Progenitor cell of endocrine pancreas (in vitro differentiated cells): Measurements from ENCODE around the gene CTPS2. TPM values are rescaled to one million over a fixed set of nuclear protein-coding genes. Genes with fewer than 3 reads are reported as not detected.

Experiments used
- DNase-seq: peaks from one replicate; pipeline ENCODE4 v3.0.0; 2021; ENCODE audit warnings: low spot score; ENCODE audit not compliant: unreplicated experiment
- H3K27ac Mint-ChIP-seq: 2 replicates; pipeline ENCODE4 v1.8.0; 2021; ENCODE audit warnings: mild to moderate bottlenecking, moderate library complexity, mixed read lengths
- H3K27me3 Mint-ChIP-seq: 2 replicates; pipeline ENCODE4 v1.8.0; 2021; ENCODE audit warnings: mixed read lengths
- H3K36me3 Mint-ChIP-seq: 2 replicates; pipeline ENCODE4 v1.8.0; 2022; ENCODE audit warnings: mixed read lengths; ENCODE audit not compliant: insufficient read depth
- H3K4me1 Mint-ChIP-seq: 2 replicates; pipeline ENCODE4 v1.8.0; 2021; ENCODE audit warnings: low read depth, mixed read lengths
- H3K4me3 Mint-ChIP-seq: 2 replicates; pipeline ENCODE4 v1.8.0; 2021; ENCODE audit warnings: low read depth, mild to moderate bottlenecking, moderate library complexity, mixed read lengths
- H3K9me3 Mint-ChIP-seq: 2 replicates; pipeline ENCODE4 v1.8.0; 2021; ENCODE audit warnings: low read depth, mixed read lengths
- total RNA-seq: library from RNA; stranded (reverse); gene quantifications from 2 replicates; pipeline ENCODE4 v1.2.1, GENCODE V29; 2021
- TF ChIP-seq, protein P1 (sequence below): fragments of 200-600 bp; sonication (generic); IDR thresholded peaks from one replicate; pipeline ENCODE4 v1.5.0; 2021; ENCODE audit warnings: antibody characterized with exemption, mild to moderate bottlenecking; ENCODE audit not compliant: unreplicated experiment

CTPS2 gene
- total RNA-seq, 1 donor from 2014 or later = 111 TPM

DNA sequence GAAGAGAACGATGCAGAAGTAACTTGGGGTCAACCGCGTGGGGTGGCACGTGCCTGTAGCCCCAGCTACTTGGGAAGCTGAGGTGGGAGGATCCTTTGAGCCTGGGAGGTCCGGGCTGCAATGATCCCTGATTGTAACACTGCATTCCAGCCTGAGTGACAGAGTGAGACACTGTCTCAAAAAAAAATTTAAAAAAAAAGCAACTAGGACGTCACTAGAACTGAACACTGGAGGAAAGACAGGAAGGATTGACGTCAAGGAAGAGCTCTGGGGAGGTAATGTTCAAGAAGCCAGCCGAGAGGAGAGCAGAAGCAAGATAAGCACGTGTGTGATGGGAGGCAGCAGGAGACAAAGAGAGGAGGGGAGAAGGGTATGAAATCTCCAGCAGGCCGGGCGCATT is 33.8 kb downstream of the CTPS2 start:
- Mint-ChIP-seq H3K4me1 (no peaks in the 10 kb centered on the region), H3K27ac (peak overlapping the region; percentile 14), H3K36me3 (peaks cover 38% of the 10 kb centered on the region), H3K9me3 (no peaks in the 10 kb centered on the region), H3K27me3 (no peaks in the 10 kb centered on the region), H3K4me3 (no peak overlapping the region)
- TF ChIP-seq, protein P1, sequence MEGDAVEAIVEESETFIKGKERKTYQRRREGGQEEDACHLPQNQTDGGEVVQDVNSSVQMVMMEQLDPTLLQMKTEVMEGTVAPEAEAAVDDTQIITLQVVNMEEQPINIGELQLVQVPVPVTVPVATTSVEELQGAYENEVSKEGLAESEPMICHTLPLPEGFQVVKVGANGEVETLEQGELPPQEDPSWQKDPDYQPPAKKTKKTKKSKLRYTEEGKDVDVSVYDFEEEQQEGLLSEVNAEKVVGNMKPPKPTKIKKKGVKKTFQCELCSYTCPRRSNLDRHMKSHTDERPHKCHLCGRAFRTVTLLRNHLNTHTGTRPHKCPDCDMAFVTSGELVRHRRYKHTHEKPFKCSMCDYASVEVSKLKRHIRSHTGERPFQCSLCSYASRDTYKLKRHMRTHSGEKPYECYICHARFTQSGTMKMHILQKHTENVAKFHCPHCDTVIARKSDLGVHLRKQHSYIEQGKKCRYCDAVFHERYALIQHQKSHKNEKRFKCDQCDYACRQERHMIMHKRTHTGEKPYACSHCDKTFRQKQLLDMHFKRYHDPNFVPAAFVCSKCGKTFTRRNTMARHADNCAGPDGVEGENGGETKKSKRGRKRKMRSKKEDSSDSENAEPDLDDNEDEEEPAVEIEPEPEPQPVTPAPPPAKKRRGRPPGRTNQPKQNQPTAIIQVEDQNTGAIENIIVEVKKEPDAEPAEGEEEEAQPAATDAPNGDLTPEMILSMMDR = no peak
- no peak for DNase-seq

DNA sequence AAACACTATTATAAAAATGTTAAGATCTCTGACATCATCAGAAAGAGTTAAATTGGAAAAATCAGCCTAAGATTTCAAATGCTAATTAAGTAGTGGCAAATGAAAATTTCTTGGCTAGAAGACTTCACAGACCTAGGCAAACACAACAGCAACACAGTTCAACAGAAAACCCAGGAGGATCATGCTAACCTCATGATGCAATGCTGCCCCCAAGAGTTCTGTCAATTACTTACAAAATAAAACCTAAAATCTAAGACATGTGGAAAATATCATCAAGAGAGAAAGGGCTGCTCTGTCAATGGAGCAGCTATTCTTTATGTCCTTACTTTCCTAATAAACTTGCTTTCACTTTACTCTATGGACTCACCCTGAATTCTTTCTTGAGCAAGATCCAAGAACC is 41.5 kb downstream of the CTPS2 start:
- no peaks in the 10 kb centered on the region for H3K9me3 Mint-ChIP-seq
- DNase-seq = no peak
- H3K27me3 Mint-ChIP-seq = no peaks in the 10 kb centered on the region
- no peak overlapping the region for H3K27ac Mint-ChIP-seq
- no peak overlapping the region for H3K4me3 Mint-ChIP-seq
- TF ChIP-seq, protein P1 = peak; percentile 59
- peaks cover 2% of the 10 kb centered on the region for H3K4me1 Mint-ChIP-seq
- peaks cover 39% of the 10 kb centered on the region for H3K36me3 Mint-ChIP-seq

DNA sequence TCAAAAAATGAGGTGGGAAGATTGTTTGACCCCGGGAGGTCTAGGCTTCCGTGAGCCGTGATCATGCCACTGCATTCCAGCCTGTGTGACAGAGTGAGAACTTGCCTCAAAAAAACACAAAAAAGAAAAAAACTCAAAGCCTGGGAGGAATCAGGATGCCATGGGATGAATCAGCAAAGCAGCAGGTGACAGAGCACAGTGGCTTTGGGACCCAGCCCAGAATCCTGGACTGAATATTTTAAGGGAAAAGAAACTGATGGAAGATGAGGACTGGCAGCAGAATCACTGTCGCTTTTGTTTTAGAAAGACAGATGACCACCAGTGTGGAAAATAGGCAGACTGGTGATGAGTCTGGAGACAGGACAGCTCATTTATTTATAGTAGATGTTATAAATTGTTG is 45.9 kb downstream of the CTPS2 start:
- H3K36me3 Mint-ChIP-seq = peaks cover 43% of the 10 kb centered on the region
- H3K27ac Mint-ChIP-seq = peak overlapping the region; percentile 6
- DNase-seq = no peak

DNA sequence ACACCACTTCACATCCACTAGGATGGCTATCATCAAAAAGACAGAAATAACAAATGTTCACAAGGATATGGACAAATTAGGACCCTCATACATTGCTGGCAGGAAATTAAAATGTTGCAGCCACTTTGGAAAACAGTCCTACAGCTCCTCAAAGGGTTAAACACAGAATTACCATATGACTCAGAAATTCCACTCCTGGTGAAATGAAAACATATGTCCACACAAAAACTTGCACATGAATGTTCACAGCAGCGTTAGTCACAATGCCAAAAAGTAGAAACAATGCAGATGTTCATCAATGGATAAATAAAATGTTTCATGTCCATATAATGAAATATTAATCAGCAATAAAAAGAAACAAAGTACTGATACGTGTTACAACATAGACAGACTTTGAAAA is 47.4 kb downstream of the CTPS2 start:
- DNase-seq = no peak
- no peak overlapping the region for H3K27ac Mint-ChIP-seq
- no peak overlapping the region for H3K4me3 Mint-ChIP-seq
- TF ChIP-seq, protein P1 = no peak
- peaks cover 39% of the 10 kb centered on the region for H3K36me3 Mint-ChIP-seq
- no peaks in the 10 kb centered on the region for H3K9me3 Mint-ChIP-seq
- peaks cover 14% of the 10 kb centered on the region for H3K4me1 Mint-ChIP-seq
- H3K27me3 Mint-ChIP-seq = no peaks in the 10 kb centered on the region

More for the DNA sequence above, 45.9 kb downstream of the CTPS2 start:
- TF ChIP-seq, protein P1 = no peak
- H3K27me3 Mint-ChIP-seq = no peaks in the 10 kb centered on the region
- no peaks in the 10 kb centered on the region for H3K9me3 Mint-ChIP-seq
- H3K4me3 Mint-ChIP-seq = no peak overlapping the region
- peaks cover 16% of the 10 kb centered on the region for H3K4me1 Mint-ChIP-seq

- no peak for DNase-seq
- peaks cover 16% of the 10 kb centered on the region for H3K4me1 Mint-ChIP-seq
- H3K36me3 Mint-ChIP-seq = peaks cover 39% of the 10 kb centered on the region
- no peaks in the 10 kb centered on the region for H3K27me3 Mint-ChIP-seq
- TF ChIP-seq, protein P1 = no peak
- H3K4me3 Mint-ChIP-seq = no peak overlapping the region
- H3K27ac Mint-ChIP-seq = peak overlapping the region; percentile 56
- H3K9me3 Mint-ChIP-seq = no peaks in the 10 kb centered on the region
Measured at GRCh38 chrX:16664626-16665025, 47.8 kb downstream of the CTPS2 start.
